Vagina (tissue), 2 donors: ENCODE data around the gene LHPP. TPM values are rescaled to one million over a fixed set of nuclear protein-coding genes. Genes with fewer than 3 reads are reported as not detected.

Experiments
- DNase-seq, 2 donors: peaks; one replicate each; pipeline ENCODE4 v3.0.0-alpha.2; 2017; ENCODE audit errors: extremely low spot score in 2 of 2
- H3K27ac ChIP-seq: fragments of 200-600 bp; sonication (generic); one replicate; pipeline ENCODE4 v1.5.1; 2019
- H3K27me3 ChIP-seq: fragments of 200-600 bp; sonication (generic); one replicate; pipeline ENCODE4 v1.5.1; 2019
- H3K36me3 ChIP-seq, 2 donors: fragments of 200-600 bp; sonication (generic); one replicate each; pipeline ENCODE4 v1.5.1; 2017 to 2019
- H3K4me1 ChIP-seq: fragments of 200-600 bp; sonication (generic); one replicate; pipeline ENCODE4 v1.5.1; 2019
- H3K4me3 ChIP-seq, 2 donors: fragments of 200-600 bp; sonication (generic); 1 replicate in 1 of 2; 2 replicates in 1 of 2; pipeline ENCODE4 v1.5.1; 2016 to 2019
- H3K9me3 ChIP-seq: fragments of 200-600 bp; sonication (generic); one replicate; pipeline ENCODE4 v1.5.1; 2019
- CTCF ChIP-seq, 3 experiments: fragments of 450-650 bp in 2 of 3; fragments of 200-600 bp in 1 of 3; sonication (generic) in 1 of 3; IDR thresholded peaks; one replicate each; pipeline ENCODE4 v1.5.1; 2017 to 2019; ENCODE audit warnings: antibody characterized with exemption in 3 of 3, mild to moderate bottlenecking in 2 of 3, moderate library complexity in 2 of 3
- POLR2A ChIP-seq, 2 donors: fragments of 450-650 bp; IDR thresholded peaks; one replicate each; pipeline ENCODE4 v1.6.1; 2017; ENCODE audit warnings: antibody characterized with exemption in 2 of 2, mild to moderate bottlenecking in 2 of 2, moderate library complexity in 2 of 2
- POLR2AphosphoS5 ChIP-seq, 2 donors: sonication (generic); formaldehyde crosslinking; IDR thresholded peaks; one replicate each; pipeline ENCODE4 v1.9.0; 2017; ENCODE audit warnings: antibody characterized with exemption in 2 of 2, mild to moderate bottlenecking in 2 of 2, low read depth in 1 of 2; ENCODE audit not compliant: insufficient read depth in 1 of 2
- intact Hi-C: fragments of 100-400 bp; cut with DNase I; formaldehyde crosslinking; loops from one replicate; pipeline ENCODE4 v1.15.1; 2023
- total RNA-seq: library from RNA; depleted of rRNA; stranded (reverse); fragments of >200 nt; gene quantifications from one replicate; pipeline ENCODE4 v1.2.3, GENCODE V29; 2016

The LHPP gene
- total RNA-seq, 1 donor from 2014 or later, result 20.1 TPM

GRCh38 chr10:124537166-124537725, 75.6 kb downstream of the LHPP start:
- Histone ChIP-seq H3K36me3 (no peaks in the 10 kb centered on the region), H3K4me3 (no peak overlapping the region), H3K27me3 (no peaks in the 10 kb centered on the region), H3K4me1 (peaks cover 11% of the 10 kb centered on the region), H3K27ac (no peak overlapping the region), H3K9me3 (no peaks in the 10 kb centered on the region)
- TF ChIP-seq POLR2A (IDR thresholded peaks at IDR 0.05) (no peak), CTCF (IDR thresholded peaks at IDR 0.05) (no peak)
- no peak for DNase-seq
- intact Hi-C loops, result loop anchor here (2.0 to 10.0 kb wide), 2 partner anchors 208 to 288 kb away; partner anchors contain the start of gene FAM53B

GRCh38 chr10:124537891-124538290, 76.3 kb downstream of the LHPP start:
- H3K4me1 ChIP-seq, result peaks cover 11% of the 10 kb centered on the region
- H3K36me3 ChIP-seq, result no peaks in the 10 kb centered on the region
- H3K27me3 ChIP-seq, result no peaks in the 10 kb centered on the region
- no peak overlapping the region for H3K4me3 ChIP-seq
- TF ChIP-seq CTCF (IDR thresholded peaks at IDR 0.05) (no peak), POLR2A (IDR thresholded peaks at IDR 0.05) (no peak), POLR2AphosphoS5 (IDR thresholded peaks at IDR 0.05; ENCODE audit: insufficient read depth in 1 of 2, low read depth in 1 of 2) (no peak)
- intact Hi-C loops, result loop anchor here (2.0 to 10.0 kb wide), 2 partner anchors 207 to 287 kb away; partner anchors contain the start of gene FAM53B
- no peak for DNase-seq
- H3K27ac ChIP-seq, result no peak overlapping the region
- H3K9me3 ChIP-seq, result no peaks in the 10 kb centered on the region

- intact Hi-C loops, result loop anchor here (10.0 kb wide), 1 partner anchor 286 kb away; no protein-coding TSS in a partner anchor
These were observed 77.1 kb downstream of the LHPP start for GRCh38 chr10:124538706-124539105.

GRCh38 chr10:124539935-124540641, 78.5 kb downstream of the LHPP start:
- intact Hi-C loops, result loop anchor here (10.0 kb wide), 1 partner anchor 285 kb away; no protein-coding TSS in a partner anchor
- Histone ChIP-seq H3K27me3 (no peaks in the 10 kb centered on the region), H3K27ac (no peak overlapping the region), H3K9me3 (no peaks in the 10 kb centered on the region), H3K4me1 (peaks cover 11% of the 10 kb centered on the region), H3K4me3 (no peak overlapping the region), H3K36me3 (no peaks in the 10 kb centered on the region)
- DNase-seq, result no peak
- TF ChIP-seq POLR2A (IDR thresholded peaks at IDR 0.05), result no peak
- peak; percentile 61 to 90 (median 84) for TF ChIP-seq CTCF (IDR thresholded peaks at IDR 0.05)
- TF ChIP-seq POLR2AphosphoS5 (IDR thresholded peaks at IDR 0.05; ENCODE audit: insufficient read depth in 1 of 2, low read depth in 1 of 2), result peak in 1 of 2 donors; percentile 22

More at GRCh38 chr10:124538706-124539105, 77.1 kb downstream of the LHPP start:
- H3K27me3 ChIP-seq, result no peaks in the 10 kb centered on the region
- peaks cover 11% of the 10 kb centered on the region for H3K4me1 ChIP-seq
- H3K4me3 ChIP-seq, result no peak overlapping the region
- no peaks in the 10 kb centered on the region for H3K36me3 ChIP-seq
- TF ChIP-seq CTCF (IDR thresholded peaks at IDR 0.05), result no peak
- TF ChIP-seq POLR2A (IDR thresholded peaks at IDR 0.05), result no peak
- no peak for TF ChIP-seq POLR2AphosphoS5 (IDR thresholded peaks at IDR 0.05; ENCODE audit: insufficient read depth in 1 of 2, low read depth in 1 of 2)
- H3K27ac ChIP-seq, result no peak overlapping the region
- H3K9me3 ChIP-seq, result no peaks in the 10 kb centered on the region
- DNase-seq, result no peak
